Stomach (tissue), 9 donors: ENCODE data around the gene CLTB. TPM values are rescaled to one million over a fixed set of nuclear protein-coding genes. Genes with fewer than 3 reads are reported as not detected.

Experiments used
- DNase-seq, 2 donors: peaks; one replicate each; pipeline versions ENCODE4 v3.0.0 to v3.0.0-alpha.2; 2013 to 2019
- H3K27ac ChIP-seq, 5 donors: fragments of 200-600 bp in 4 of 5; sonication (generic) in 4 of 5; one replicate each; pipeline ENCODE4 v1.5.1; 2013 to 2019; ENCODE audit warnings: mild to moderate bottlenecking in 1 of 5, moderate library complexity in 1 of 5
- H3K27me3 ChIP-seq, 3 donors: fragments of 200-600 bp; sonication (generic); one replicate each; pipeline ENCODE4 v1.5.1; 2017 to 2019; ENCODE audit warnings: mixed run types in 1 of 3
- H3K36me3 ChIP-seq, 4 donors: fragments of 200-600 bp; sonication (generic); 1 replicate in 3 of 4; 2 replicates in 1 of 4; pipeline ENCODE4 v1.5.1; 2016 to 2019
- H3K4me1 ChIP-seq, 4 donors: fragments of 200-600 bp; sonication (generic); one replicate each; pipeline ENCODE4 v1.5.1; 2016 to 2019
- H3K4me3 ChIP-seq, 4 donors: fragments of 200-600 bp; sonication (generic) in 3 of 4; one replicate each; pipeline ENCODE4 v1.5.1; 2016 to 2019; ENCODE audit warnings: mild to moderate bottlenecking in 1 of 4
- H3K9me3 ChIP-seq, 4 donors: fragments of 200-600 bp; sonication (generic); one replicate each; pipeline ENCODE4 v1.5.1; 2016 to 2019
- EP300 ChIP-seq: sonication (generic); formaldehyde crosslinking; IDR thresholded peaks from one replicate; pipeline ENCODE4 v1.6.1; 2017; ENCODE audit warnings: antibody characterized with exemption
- POLR2A ChIP-seq, 4 donors: fragments of 450-650 bp; IDR thresholded peaks; one replicate each; pipeline ENCODE4 v1.6.1; 2016; ENCODE audit warnings: antibody characterized with exemption in 4 of 4, control low read depth in 2 of 4, mild to moderate bottlenecking in 1 of 4, moderate library complexity in 1 of 4
- POLR2AphosphoS5 ChIP-seq, 3 donors: sonication (generic); formaldehyde crosslinking; IDR thresholded peaks; one replicate each; pipeline ENCODE4 v1.6.1; 2016; ENCODE audit warnings: antibody characterized with exemption in 3 of 3
- WGBS, 5 donors: extraction: QIAGEN DNeasy Blood & Tissue Kit in 3 of 5; methylation state at CpG; one replicate each; pipeline versions ENCODE4 v1.1.5 to v1.1.7; 2013 to 2018; 5-methylcytosine and 5-hydroxymethylcytosine counted together
- intact Hi-C: fragments of 100-400 bp; cut with DNase I; formaldehyde crosslinking; loops from one replicate; pipeline ENCODE4 v1.15.1; 2023; ENCODE audit warnings: low total_unique reads
- polyA plus RNA-seq, 3 donors: library from polyadenylated mRNA; stranded (reverse); fragments of 200-250 nt; gene quantifications; one replicate each; pipeline ENCODE4 v1.2.3, GENCODE V29; 2013
- total RNA-seq, 5 donors: library from RNA; depleted of rRNA; stranded (reverse); fragments of >200 nt; gene quantifications; one replicate each; pipeline versions ENCODE4 v1.1.0 to v1.2.3, GENCODE V29; 2014 to 2016
- TF ChIP-seq, protein P1 (sequence below), 7 experiments: fragments of 450-650 bp in 4 of 7; fragments of 200-600 bp in 3 of 7; sonication (generic) in 3 of 7; IDR thresholded peaks; one replicate each; pipeline ENCODE4 v1.5.1; 2016 to 2019; ENCODE audit warnings: antibody characterized with exemption in 7 of 7, control low read depth in 2 of 7, mild to moderate bottlenecking in 1 of 7
- donor health status: healthy with polysubstance abuse.
- donor health status: Bipolar disorder and iron deficiency.
- donor health status: healthy.

Gene CLTB
- total and polyA plus RNA-seq, 8 donors, result 81.9 to 427 (median 213) TPM

DNA sequence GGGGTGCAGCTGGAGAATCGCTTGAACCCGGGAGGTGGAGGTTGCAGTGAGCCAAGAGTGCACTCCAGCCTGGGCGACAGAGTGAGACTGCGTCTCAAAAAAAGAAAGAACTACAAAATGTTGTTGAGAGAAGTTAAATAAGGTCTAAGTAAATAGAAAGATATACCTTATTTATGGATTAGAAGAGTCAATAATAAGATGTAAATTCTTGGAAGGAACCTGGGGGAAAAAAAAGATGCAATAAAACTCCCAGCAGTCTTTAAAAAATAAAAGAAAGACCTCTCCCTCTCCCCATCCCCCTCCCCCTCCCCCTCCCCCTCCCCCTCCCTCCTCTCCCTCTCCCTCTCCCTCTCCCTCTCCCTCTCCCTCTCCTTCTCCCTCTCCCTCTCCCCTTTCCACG is 16.4 kb upstream of the CLTB start:
- TF ChIP-seq EP300 (no peak), POLR2A (IDR thresholded peaks at IDR 0.05) (no peak), POLR2AphosphoS5 (IDR thresholded peaks at IDR 0.05) (no peak)
- TF ChIP-seq, protein P1, sequence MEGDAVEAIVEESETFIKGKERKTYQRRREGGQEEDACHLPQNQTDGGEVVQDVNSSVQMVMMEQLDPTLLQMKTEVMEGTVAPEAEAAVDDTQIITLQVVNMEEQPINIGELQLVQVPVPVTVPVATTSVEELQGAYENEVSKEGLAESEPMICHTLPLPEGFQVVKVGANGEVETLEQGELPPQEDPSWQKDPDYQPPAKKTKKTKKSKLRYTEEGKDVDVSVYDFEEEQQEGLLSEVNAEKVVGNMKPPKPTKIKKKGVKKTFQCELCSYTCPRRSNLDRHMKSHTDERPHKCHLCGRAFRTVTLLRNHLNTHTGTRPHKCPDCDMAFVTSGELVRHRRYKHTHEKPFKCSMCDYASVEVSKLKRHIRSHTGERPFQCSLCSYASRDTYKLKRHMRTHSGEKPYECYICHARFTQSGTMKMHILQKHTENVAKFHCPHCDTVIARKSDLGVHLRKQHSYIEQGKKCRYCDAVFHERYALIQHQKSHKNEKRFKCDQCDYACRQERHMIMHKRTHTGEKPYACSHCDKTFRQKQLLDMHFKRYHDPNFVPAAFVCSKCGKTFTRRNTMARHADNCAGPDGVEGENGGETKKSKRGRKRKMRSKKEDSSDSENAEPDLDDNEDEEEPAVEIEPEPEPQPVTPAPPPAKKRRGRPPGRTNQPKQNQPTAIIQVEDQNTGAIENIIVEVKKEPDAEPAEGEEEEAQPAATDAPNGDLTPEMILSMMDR (IDR thresholded peaks at IDR 0.05), result no peak
- Histone ChIP-seq H3K4me3 (no peak overlapping the region), H3K4me1 (peaks cover 0 to 6% (median 0%) of the 10 kb centered on the region in 4 donors), H3K27ac (no peak overlapping the region), H3K36me3 (no peaks in the 10 kb centered on the region), H3K27me3 (peaks cover 0 to 13% (median 0%) of the 10 kb centered on the region in 3 donors), H3K9me3 (no peaks in the 10 kb centered on the region)
- 81 to 93% (median 91%) methylated on average over 4 to 5 of the region's 5 CpGs for WGBS, 5 donors
- DNase-seq, result no peak
- intact Hi-C loops, result no loop called here

DNA sequence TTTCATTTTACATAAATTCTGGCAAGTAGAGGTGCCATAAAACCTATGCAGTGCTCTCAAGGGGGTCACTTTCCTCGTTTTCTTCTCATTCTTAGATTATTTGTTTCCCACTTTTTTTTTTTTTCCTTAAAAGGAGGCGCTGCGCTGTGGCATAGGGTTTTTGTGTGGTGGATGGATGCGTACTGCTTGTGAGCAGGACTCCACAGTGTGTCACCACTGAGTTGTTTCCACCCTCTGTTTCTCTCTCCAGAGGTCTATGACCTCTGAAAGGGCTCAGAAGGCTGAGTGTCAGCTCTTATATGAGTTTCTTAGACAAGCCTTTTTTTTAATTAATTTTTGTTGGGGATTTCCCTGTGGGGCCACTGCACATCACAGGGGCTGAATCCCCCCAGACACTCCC is 13.6 kb upstream of the CLTB start:
- WGBS, 5 donors, result 65 to 74% (median 68%) methylated on average over 4 of the region's 4 CpGs
- Histone ChIP-seq H3K36me3 (no peaks in the 10 kb centered on the region), H3K4me1 (no peaks in the 10 kb centered on the region), H3K27ac (no peak overlapping the region), H3K9me3 (no peaks in the 10 kb centered on the region), H3K4me3 (no peak overlapping the region), H3K27me3 (peaks cover 0 to 13% (median 0%) of the 10 kb centered on the region in 3 donors)
- intact Hi-C loops, result no loop called here
- no peak for TF ChIP-seq EP300
- TF ChIP-seq, protein P1 (IDR thresholded peaks at IDR 0.05), result no peak
- TF ChIP-seq POLR2A (IDR thresholded peaks at IDR 0.05), result no peak
- TF ChIP-seq POLR2AphosphoS5 (IDR thresholded peaks at IDR 0.05), result no peak
- no peak for DNase-seq

DNA sequence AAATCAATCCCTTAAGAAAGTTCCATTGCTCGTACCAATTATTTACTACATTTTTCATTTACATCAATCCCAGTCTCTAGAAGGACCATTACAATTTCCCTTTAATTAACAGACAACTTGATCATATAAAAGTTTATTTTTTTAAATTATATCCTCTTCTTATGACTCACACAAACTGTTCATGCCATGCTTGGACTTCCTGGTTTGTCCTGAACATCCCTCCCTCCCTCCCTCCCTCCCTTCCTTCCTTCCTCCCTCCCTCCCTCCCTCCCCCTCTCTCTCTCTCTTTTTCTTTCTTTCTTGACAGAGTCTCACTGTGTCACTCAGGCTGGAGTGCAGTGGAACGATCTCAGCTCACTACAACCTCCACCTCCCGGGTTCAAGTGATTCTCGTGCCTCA is 11.6 kb upstream of the CLTB start:
- Histone ChIP-seq H3K27me3 (peaks cover 0 to 13% (median 0%) of the 10 kb centered on the region in 3 donors), H3K4me1 (peaks cover 0 to 6% (median 2%) of the 10 kb centered on the region in 4 donors), H3K4me3 (no peak overlapping the region), H3K9me3 (no peaks in the 10 kb centered on the region), H3K27ac (no peak overlapping the region), H3K36me3 (no peaks in the 10 kb centered on the region)
- intact Hi-C loops, result no loop called here
- 59 to 79% (median 71%) methylated on average over 4 of the region's 4 CpGs for WGBS, 5 donors
- no peak for DNase-seq
- TF ChIP-seq, protein P1 (IDR thresholded peaks at IDR 0.05), result no peak
- TF ChIP-seq POLR2A (IDR thresholded peaks at IDR 0.05) (no peak), EP300 (no peak), POLR2AphosphoS5 (IDR thresholded peaks at IDR 0.05) (no peak)

DNA sequence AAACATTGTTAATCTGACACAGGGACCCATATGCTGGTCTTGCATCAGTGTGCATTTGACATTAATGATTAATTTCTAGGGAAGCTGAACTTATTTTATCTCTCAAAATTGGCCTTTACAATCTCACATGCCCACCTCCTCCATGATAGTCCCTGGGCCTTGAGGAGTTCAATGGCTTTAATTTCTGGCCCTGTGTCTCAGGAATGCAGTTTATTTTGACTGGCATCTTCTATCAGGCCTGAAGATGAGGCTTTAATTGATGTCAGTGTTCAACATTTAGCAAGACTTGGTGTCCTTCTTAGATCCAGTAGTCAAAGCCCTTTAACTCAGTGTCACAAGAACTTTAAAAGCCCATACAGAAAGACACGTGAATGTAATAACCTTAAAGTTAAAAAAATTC is 10.5 kb upstream of the CLTB start:
- WGBS, 5 donors, result 81 to 93% (median 87%) methylated on average over 1 of the region's 1 CpG
- H3K9me3 ChIP-seq, result no peaks in the 10 kb centered on the region
- peaks cover 0 to 6% (median 2%) of the 10 kb centered on the region in 4 donors for H3K4me1 ChIP-seq
- intact Hi-C loops, result no loop called here
- H3K27me3 ChIP-seq, result peaks cover 0 to 7% (median 0%) of the 10 kb centered on the region in 3 donors
- no peaks in the 10 kb centered on the region for H3K36me3 ChIP-seq
- TF ChIP-seq POLR2AphosphoS5 (IDR thresholded peaks at IDR 0.05), result no peak
- TF ChIP-seq, protein P1 (IDR thresholded peaks at IDR 0.05), result no peak
- TF ChIP-seq EP300, result no peak
- TF ChIP-seq POLR2A (IDR thresholded peaks at IDR 0.05), result no peak
- no peak overlapping the region for H3K27ac ChIP-seq
- DNase-seq, result no peak
- H3K4me3 ChIP-seq, result no peak overlapping the region
